Measurements from ENCODE around the gene KIF1B. TPM values are rescaled to one million over a fixed set of nuclear protein-coding genes. Genes with fewer than 3 reads are reported as not detected.
"Not testable (repeated sequence)": the region's sequence is repeated elsewhere in the genome, so short reads cannot be mapped to it uniquely, and the experiment has no call there.

The KIF1B gene
- total and polyA plus RNA-seq, 7 donors = 4.8 to 78.4 (median 46.4) TPM

DNA sequence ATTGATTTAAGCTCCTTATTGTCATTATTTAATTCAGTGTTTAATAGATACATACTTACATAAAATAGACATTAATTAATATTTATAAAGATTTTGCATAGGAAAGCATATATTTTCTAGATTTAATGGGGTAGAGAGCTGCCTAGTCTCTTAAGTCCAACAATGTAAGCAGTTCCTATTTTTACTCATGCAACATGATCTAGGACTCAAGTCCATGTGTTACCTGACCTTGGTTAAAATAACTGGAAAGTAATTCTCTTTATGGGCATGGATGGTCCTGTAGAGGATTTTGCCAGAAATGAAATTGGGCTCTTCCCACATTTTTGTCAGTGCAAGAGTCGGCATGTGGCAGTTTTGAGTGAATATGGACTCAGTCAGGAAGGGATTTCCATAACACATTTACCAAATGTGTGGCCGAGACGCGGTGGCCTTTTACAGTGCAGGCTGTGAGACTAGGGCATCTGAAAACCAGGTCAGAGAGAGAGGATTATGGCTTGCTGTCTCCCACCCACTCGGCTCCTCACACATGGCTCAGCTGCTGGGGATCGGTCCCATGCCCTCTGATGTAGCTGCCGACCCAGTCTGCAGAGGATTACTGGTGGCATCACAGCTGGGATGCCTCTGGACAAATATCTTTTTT lies 6.2 kb upstream of the KIF1B start:
- Histone ChIP-seq H3K27me3 (no peaks in the 10 kb centered on the region), H3K4me3 (no peak overlapping the region), H3K9me3 (no peaks in the 10 kb centered on the region), H3K4me1 (peaks cover 0 to 3% (median 1%) of the 10 kb centered on the region in 4 donors), H3K27ac (no peak overlapping the region), H3K36me3 (no peaks in the 10 kb centered on the region)
- 83 to 84% methylated on average over 7 of the region's 7 CpGs for WGBS, 2 donors
- no peak for TF ChIP-seq EP300 (IDR thresholded peaks at IDR 0.05)
- TF ChIP-seq POLR2A (IDR thresholded peaks at IDR 0.05) = no peak
- no peak for TF ChIP-seq POLR2AphosphoS5 (IDR thresholded peaks at IDR 0.05)
- TF ChIP-seq CTCF (IDR thresholded peaks at IDR 0.05) = no peak
- DNase-seq = no peak
- intact Hi-C loops (cut with DNase I) = no loop called here

- WGBS, 2 donors = 87 to 91% methylated on average over 14 of the region's 14 CpGs
- H3K36me3 ChIP-seq; H3K27me3 ChIP-seq; H3K4me1 ChIP-seq; intact Hi-C loops (cut with DNase I); H3K4me3 ChIP-seq; H3K27ac ChIP-seq; H3K9me3 ChIP-seq; DNase-seq: not testable (repeated sequence)
Observed at GRCh38 chr1:10205206-10205605, 5.2 kb upstream of the KIF1B start.

DNA sequence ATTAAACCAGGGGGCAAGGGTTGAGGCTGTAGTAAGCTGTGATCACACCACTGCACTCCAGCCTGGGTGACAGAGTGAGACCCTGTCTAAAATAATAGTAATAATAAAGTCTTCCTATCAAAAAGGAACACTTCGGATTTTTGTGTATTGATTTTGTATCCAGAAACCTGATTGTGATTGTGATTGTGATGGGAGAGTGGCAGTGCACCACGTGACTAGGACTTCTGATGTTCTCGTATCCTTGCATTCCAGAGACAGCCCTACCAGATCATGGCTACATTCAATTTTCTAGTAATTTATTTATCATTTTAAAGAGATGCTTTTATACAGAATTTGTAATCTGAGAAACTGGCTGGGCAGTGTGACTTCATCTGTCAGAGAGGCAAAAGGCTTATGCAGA lies 2.6 kb upstream of the KIF1B start:
- peaks cover 0 to 23% (median 18%) of the 10 kb centered on the region in 4 donors for H3K4me1 ChIP-seq
- intact Hi-C loops (cut with DNase I) = no loop called here
- no peaks in the 10 kb centered on the region for H3K9me3 ChIP-seq
- TF ChIP-seq EP300 (IDR thresholded peaks at IDR 0.05) = no peak
- no peak for TF ChIP-seq POLR2AphosphoS5 (IDR thresholded peaks at IDR 0.05)
- TF ChIP-seq CTCF (IDR thresholded peaks at IDR 0.05) = no peak
- TF ChIP-seq POLR2A (IDR thresholded peaks at IDR 0.05) = no peak
- 89 to 92% methylated on average over 3 of the region's 3 CpGs for WGBS, 2 donors
- no peaks in the 10 kb centered on the region for H3K36me3 ChIP-seq
- H3K27me3 ChIP-seq = no peaks in the 10 kb centered on the region
- no peak overlapping the region for H3K4me3 ChIP-seq
- no peak overlapping the region for H3K27ac ChIP-seq
- no peak for DNase-seq

GRCh38 chr1:10208537-10208936 lies 1.8 kb upstream of the KIF1B start:
- Histone ChIP-seq H3K36me3 (no peaks in the 10 kb centered on the region), H3K4me1 (peaks cover 0 to 30% (median 25%) of the 10 kb centered on the region in 4 donors), H3K4me3 (no peak overlapping the region), H3K9me3 (no peaks in the 10 kb centered on the region), H3K27ac (peak overlapping the region; percentile 99 to 100 (median 100)), H3K27me3 (no peaks in the 10 kb centered on the region)
- intact Hi-C loops (cut with DNase I) = no loop called here
- DNase-seq = no peak
- WGBS, 2 donors = 80 to 87% methylated on average over 11 of the region's 11 CpGs
- TF ChIP-seq CTCF (IDR thresholded peaks at IDR 0.05) (no peak), POLR2A (IDR thresholded peaks at IDR 0.05) (no peak), EP300 (IDR thresholded peaks at IDR 0.05) (no peak), POLR2AphosphoS5 (IDR thresholded peaks at IDR 0.05) (no peak)

GRCh38 chr1:10209590-10209904 lies 823 bp upstream of the KIF1B start:
- peak overlapping the region; percentile 89 to 95 (median 90) for H3K4me3 ChIP-seq
- DNase-seq = no peak
- peaks cover 0 to 40% (median 35%) of the 10 kb centered on the region in 4 donors for H3K4me1 ChIP-seq
- H3K36me3 ChIP-seq = no peaks in the 10 kb centered on the region
- no peaks in the 10 kb centered on the region for H3K27me3 ChIP-seq
- TF ChIP-seq EP300 (IDR thresholded peaks at IDR 0.05) (peak in 1 of 4 donors; percentile 3), POLR2AphosphoS5 (IDR thresholded peaks at IDR 0.05) (peak in 1 of 4 donors; percentile 41), CTCF (IDR thresholded peaks at IDR 0.05) (no peak)
- 1 to 5% methylated on average over 8 of the region's 8 CpGs for WGBS, 2 donors
- H3K27ac ChIP-seq = peak overlapping the region; percentile 99 to 100 (median 100)
- H3K9me3 ChIP-seq = no peaks in the 10 kb centered on the region
- intact Hi-C loops (cut with DNase I) = no loop called here

All from sigmoid colon (tissue), 7 donors.